Common myeloid progenitor, CD34-positive (primary cell): ENCODE measurements around the gene KLK5.
"Not testable (repeated sequence)": the region's sequence is repeated elsewhere in the genome, so short reads cannot be mapped to it uniquely, and the experiment has no call there.

ENCODE experiments used
- CTCF ChIA-PET: fragments of 350-600 bp; sonication (Branson Sonifier 250); formaldehyde crosslinking; loops from one replicate; lab custom pipeline; 2021; ENCODE audit warnings: antibody characterized with exemption; lab: Charles Lee
- POLR2A ChIA-PET: fragments of 350-600 bp; sonication (Branson Sonifier 250); formaldehyde crosslinking; loops from one replicate; lab custom pipeline; 2021; ENCODE audit warnings: antibody characterized with exemption; lab: Charles Lee
- DNase-seq, 3 donors: peaks; one replicate each; pipeline versions ENCODE4 v3.0.0 to v3.0.0-alpha.2; 2013
- H3K27ac ChIP-seq, 2 experiments: 1 replicate in 1 of 2; 2 replicates in 1 of 2; pipeline ENCODE4 v1.7.0; 2013; ENCODE audit warnings: inconsistent platforms in 2 of 2, low read length in 2 of 2, mild to moderate bottlenecking in 2 of 2, low read depth in 1 of 2, moderate library complexity in 1 of 2; ENCODE audit not compliant: severe bottlenecking in 2 of 2, insufficient read depth in 1 of 2, poor library complexity in 1 of 2
- H3K27me3 ChIP-seq, 5 experiments: replicated peaks in 2 of 5; 1 replicate in 3 of 5; 2 replicates in 2 of 5; pipeline versions ENCODE4 v1.6.1 to v1.7.0; 2013; ENCODE audit warnings: low read length in 4 of 5, mild to moderate bottlenecking in 2 of 5, moderate library complexity in 2 of 5, inconsistent platforms in 1 of 5; ENCODE audit not compliant: insufficient read depth in 5 of 5, control insufficient read depth in 4 of 5
- H3K36me3 ChIP-seq, 4 experiments: 1 replicate in 2 of 4; 2 replicates in 2 of 4; pipeline versions ENCODE4 v1.6.1 to v1.7.0; 2013; ENCODE audit warnings: low read length in 3 of 4, control low read depth in 1 of 4, mild to moderate bottlenecking in 1 of 4; ENCODE audit not compliant: control insufficient read depth in 4 of 4, insufficient read depth in 4 of 4
- H3K4me1 ChIP-seq, 4 experiments: 1 replicate in 3 of 4; 2 replicates in 1 of 4; pipeline versions ENCODE4 v1.6.1 to v1.7.1; 2013; ENCODE audit warnings: low read length in 3 of 4, mild to moderate bottlenecking in 3 of 4, control low read depth in 1 of 4, inconsistent platforms in 1 of 4, moderate library complexity in 1 of 4; ENCODE audit not compliant: control insufficient read depth in 4 of 4, insufficient read depth in 4 of 4; ENCODE audit errors: control extremely low read depth in 1 of 4
- H3K4me3 ChIP-seq, 7 experiments: 1 replicate in 4 of 7; 2 replicates in 3 of 7; pipeline versions ENCODE4 v1.5.1 to v1.7.0; 2013; ENCODE audit warnings: mild to moderate bottlenecking in 7 of 7, low read length in 6 of 7, moderate library complexity in 6 of 7, inconsistent platforms in 2 of 7, low read depth in 2 of 7, control low read depth in 1 of 7; ENCODE audit not compliant: insufficient read depth in 4 of 7, control insufficient read depth in 1 of 7; ENCODE audit errors: extremely low read depth in 1 of 7
- H3K9me3 ChIP-seq, 5 experiments: 1 replicate in 4 of 5; 2 replicates in 1 of 5; pipeline versions ENCODE4 v1.6.1 to v1.7.1; 2013; ENCODE audit warnings: low read length in 4 of 5, mild to moderate bottlenecking in 2 of 5, inconsistent platforms in 1 of 5, low read depth in 1 of 5, moderate library complexity in 1 of 5; ENCODE audit not compliant: control insufficient read depth in 4 of 5, insufficient read depth in 2 of 5; ENCODE audit errors: control extremely low read depth in 1 of 5
- WGBS: methylation state at CpG from one replicate; pipeline ENCODE4 v1.1.5; 2013; ENCODE audit not compliant: insufficient coverage; 5-methylcytosine and 5-hydroxymethylcytosine counted together

KLK5 gene

DNA sequence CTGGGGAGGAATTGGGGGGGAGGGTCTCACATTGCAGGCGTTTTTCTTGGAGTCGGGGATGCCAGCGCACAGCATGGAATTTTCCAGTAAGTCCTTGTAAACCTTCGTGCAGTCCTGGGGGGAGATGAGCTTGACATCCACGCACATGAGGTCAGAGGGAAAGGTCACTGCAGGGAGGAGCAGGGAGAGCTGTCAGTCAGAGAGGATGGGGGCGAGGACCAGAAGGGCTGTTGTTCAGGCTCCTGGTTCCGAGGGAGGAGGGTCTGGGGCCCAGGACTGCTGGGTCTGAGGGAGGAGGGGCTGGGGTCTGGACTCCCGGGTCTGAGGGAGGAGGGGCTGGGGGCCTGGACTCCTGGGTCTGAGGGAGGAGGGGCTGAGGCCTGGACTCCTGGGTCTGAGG, 26.9 kb upstream of the KLK5 start:
- WGBS: 63% methylated on average over 8 of the region's 8 CpGs
- H3K4me1 ChIP-seq: no peaks in the 10 kb centered on the region
- H3K4me3 ChIP-seq: no peak overlapping the region
- DNase-seq: no peak
- POLR2A ChIA-PET: no interaction called here
- H3K9me3 ChIP-seq: no peaks in the 10 kb centered on the region
- no peaks in the 10 kb centered on the region for H3K36me3 ChIP-seq
- CTCF ChIA-PET: no interaction called here
- peaks cover 0 to 76% (median 8%) of the 10 kb centered on the region in 5 experiments for H3K27me3 ChIP-seq
- no peak overlapping the region for H3K27ac ChIP-seq

DNA sequence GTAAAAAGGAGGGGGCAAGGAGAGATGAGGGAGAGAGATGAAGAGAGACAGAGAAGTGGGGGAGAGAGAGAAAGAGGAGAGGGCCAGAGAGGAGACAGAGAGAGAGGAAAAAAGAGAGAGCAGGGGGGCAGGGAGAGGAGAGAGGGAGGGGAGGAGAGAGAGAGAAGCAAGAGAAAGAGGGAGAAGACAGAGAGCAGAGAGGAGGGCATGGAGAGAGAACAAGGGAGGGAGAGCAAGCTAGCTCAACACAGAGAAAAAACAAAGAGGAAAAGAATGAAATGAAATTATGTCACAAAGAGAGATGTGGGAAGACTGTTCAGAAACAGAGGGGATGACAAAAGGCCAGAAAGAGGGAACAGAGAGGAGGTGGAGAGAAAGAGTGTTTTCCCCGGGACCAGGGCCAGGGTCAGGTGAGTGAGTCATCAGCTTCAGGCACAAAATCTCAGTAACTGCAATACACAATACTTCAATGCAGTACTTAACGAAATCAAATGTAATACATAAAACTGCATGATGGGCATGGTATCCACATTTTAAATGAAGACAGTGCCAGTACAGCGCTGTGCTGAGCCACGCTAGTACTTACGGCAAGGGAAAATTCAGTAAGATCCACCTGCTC, 26.0 kb upstream of the KLK5 start:
- 100% methylated on average over 1 of the region's 5 CpGs for WGBS
- ChIA-PET POLR2A (no interaction called here), CTCF (no interaction called here)
- Histone ChIP-seq H3K9me3 (no peaks in the 10 kb centered on the region), H3K27me3 (peaks cover 0 to 69% (median 7%) of the 10 kb centered on the region in 5 experiments), H3K4me1 (no peaks in the 10 kb centered on the region), H3K27ac (no peak overlapping the region), H3K4me3 (no peak overlapping the region), H3K36me3 (no peaks in the 10 kb centered on the region)
- DNase-seq: no peak

DNA sequence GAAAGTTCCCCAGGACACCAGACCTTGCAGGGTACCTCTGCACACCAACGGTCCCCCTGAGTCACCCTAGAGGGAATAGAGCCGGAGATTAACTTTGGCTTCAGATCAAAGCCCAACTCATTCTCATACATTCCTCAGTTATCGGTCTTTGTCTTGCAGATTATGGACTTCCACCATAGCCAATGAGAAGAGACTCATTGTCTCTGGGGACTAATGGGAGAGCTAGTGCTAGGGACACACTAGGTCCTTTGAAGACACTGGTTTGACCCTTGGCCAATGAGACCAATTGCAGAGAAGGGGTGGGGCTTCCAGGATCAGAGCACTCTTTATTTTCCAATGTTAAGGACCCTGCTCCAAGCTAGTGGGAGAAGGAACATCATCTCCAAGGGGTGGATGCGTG, 24.8 kb upstream of the KLK5 start:
- POLR2A ChIA-PET: no interaction called here
- no peak for DNase-seq
- H3K9me3 ChIP-seq: no peaks in the 10 kb centered on the region
- no peaks in the 10 kb centered on the region for H3K36me3 ChIP-seq
- no peak overlapping the region for H3K27ac ChIP-seq
- WGBS: 67% methylated on average over 4 of the region's 4 CpGs
- no peak overlapping the region for H3K4me3 ChIP-seq
- H3K27me3 ChIP-seq: peaks cover 0 to 66% (median 7%) of the 10 kb centered on the region in 5 experiments
- H3K4me1 ChIP-seq: no peaks in the 10 kb centered on the region
- CTCF ChIA-PET: interaction anchor here (0.7 kb wide), 1 partner anchor 520 kb away, joined by 3 read pairs; no protein-coding TSS in a partner anchor

DNA sequence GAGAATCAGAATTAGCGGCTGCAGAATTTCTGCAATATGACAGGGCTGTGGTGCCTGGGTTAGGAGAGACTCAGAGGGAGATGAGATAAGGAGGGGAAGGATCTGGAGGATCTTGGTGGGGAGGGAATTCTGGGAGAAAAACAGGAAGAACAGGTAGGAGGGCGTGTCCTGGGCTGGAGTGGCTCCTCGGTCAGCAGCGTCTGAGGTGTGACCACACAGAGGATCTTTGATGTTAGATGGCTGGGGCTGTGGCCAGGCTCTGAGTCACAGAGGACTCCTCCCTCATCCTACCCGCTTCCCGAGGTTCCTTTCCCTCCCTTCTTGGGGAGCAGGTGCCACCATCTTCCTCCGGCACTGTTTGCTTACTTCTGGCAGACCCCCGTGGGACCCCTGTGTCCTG, 22.9 kb upstream of the KLK5 start:
- H3K9me3 ChIP-seq: no peaks in the 10 kb centered on the region
- no peaks in the 10 kb centered on the region for H3K36me3 ChIP-seq
- CTCF ChIA-PET: no interaction called here
- H3K4me1 ChIP-seq: no peaks in the 10 kb centered on the region
- no peak overlapping the region for H3K27ac ChIP-seq
- POLR2A ChIA-PET: no interaction called here
- H3K4me3 ChIP-seq: no peak overlapping the region
- WGBS: 50% methylated on average over 5 of the region's 8 CpGs
- H3K27me3 ChIP-seq: peaks cover 0 to 56% (median 5%) of the 10 kb centered on the region in 5 experiments
- no peak for DNase-seq

DNA sequence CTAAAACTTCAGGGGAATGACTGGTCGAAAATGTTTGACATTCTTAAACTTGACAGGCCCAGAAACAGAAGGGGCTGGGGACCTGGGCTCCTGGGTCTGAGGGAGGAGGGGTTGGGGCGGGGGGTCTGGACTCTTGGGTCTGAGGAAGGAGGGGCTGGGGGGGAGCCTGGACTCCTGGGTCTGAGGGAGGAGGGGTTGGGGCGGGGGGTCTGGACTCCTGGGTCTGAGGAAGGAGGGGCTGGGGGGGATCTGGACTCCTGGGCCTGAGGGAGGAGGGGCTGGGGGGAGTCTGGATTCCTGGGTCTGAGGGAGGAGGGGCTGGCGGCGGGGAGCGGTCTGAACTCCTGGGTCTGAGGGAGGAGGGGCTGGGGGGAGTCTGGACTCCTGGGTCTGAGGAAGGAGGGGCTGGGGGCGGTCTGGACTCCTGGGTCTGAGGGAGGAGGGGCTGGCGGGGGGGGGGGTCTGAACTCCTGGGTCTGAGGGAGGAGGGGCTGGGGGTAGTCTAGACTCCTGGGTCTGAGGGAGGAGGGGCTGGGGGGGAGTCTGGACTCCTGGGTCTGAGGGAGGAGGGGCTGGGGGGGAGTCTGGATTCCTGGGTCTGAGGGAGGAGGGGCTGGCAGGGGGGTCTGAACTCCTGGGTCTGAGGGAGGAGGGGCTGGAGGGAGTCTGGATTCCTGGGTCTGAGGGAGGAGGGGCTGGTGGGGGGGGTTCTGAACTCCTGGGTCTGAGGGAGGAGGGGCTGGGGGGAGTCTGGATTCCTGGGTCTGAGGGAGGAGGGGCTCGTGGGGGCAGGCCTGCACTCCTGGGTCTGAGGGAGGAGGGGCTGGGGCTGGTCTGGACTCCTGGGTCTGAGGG, 22.1 kb upstream of the KLK5 start:
- Histone ChIP-seq H3K36me3 (no peaks in the 10 kb centered on the region), H3K27me3 (peaks cover 0 to 55% (median 5%) of the 10 kb centered on the region in 5 experiments), H3K27ac (no peak overlapping the region), H3K9me3 (no peaks in the 10 kb centered on the region), H3K4me3 (no peak overlapping the region), H3K4me1 (no peaks in the 10 kb centered on the region)
- no CpG with 5 or more reads among the region's 9 CpGs for WGBS
- CTCF ChIA-PET: no interaction called here
- POLR2A ChIA-PET: no interaction called here
- DNase-seq: no peak

DNA sequence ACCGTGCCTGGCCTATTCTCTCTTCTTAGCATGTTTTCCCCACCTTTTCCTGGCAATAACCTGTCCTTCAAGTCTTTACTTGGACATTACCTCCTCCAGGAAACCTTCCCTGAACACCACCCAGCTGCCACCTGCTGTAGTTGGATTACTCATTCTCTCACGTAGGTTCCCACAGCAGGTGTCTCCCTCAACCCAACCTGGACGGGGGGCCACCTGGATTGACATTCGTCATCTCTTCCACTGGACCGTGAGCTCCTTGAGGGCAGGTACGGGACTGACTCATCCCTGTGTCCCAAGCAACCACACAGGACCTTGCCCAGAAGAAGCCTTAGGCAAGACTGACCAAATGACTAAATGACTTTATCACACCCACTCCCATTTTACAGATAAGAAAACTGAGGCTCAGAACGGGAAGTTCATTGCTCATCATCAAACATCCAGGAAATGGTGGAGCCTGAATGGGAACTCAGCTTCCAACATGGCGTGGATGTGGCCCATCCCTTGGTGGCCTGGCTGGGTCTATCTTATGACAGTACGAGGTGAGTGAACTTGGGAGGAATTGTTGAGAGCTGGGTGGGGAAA, 20.0 kb upstream of the KLK5 start:
- DNase-seq: no peak
- ChIA-PET CTCF (no interaction called here), POLR2A (no interaction called here)
- H3K27ac ChIP-seq: no peak overlapping the region
- H3K36me3 ChIP-seq: no peaks in the 10 kb centered on the region
- no peaks in the 10 kb centered on the region for H3K4me1 ChIP-seq
- H3K4me3 ChIP-seq: no peak overlapping the region
- 80% methylated on average over 9 of the region's 9 CpGs for WGBS
- no peaks in the 10 kb centered on the region for H3K9me3 ChIP-seq
- peaks cover 0 to 55% (median 3%) of the 10 kb centered on the region in 5 experiments for H3K27me3 ChIP-seq

DNA sequence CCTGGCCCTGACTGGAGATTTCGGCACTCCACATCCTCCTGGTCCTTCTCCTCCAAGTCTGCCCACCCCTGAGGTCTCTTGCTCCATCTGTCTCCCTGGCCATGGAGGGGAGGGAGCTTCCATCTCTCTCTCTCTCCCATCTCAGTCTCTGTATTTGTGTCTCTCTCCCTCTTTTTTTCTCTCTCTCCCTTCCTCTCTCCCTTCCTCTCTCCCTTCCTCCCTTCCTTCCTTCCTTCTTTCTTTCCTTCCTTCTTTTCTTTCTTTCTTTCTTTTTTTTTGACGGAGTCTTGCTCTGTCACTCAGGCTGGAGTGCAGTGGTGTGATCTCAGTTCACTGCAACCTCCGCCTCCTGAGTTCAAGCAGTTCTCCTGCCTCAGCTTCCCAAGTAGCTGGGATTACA, 17.0 kb upstream of the KLK5 start:
- H3K4me1 ChIP-seq, H3K9me3 ChIP-seq, CTCF ChIA-PET, H3K36me3 ChIP-seq, POLR2A ChIA-PET, DNase-seq, H3K4me3 ChIP-seq, H3K27ac ChIP-seq: not testable (repeated sequence)
- H3K27me3 ChIP-seq: peaks cover 0 to 59% (median 3%) of the 10 kb centered on the region in 5 experiments
- WGBS: 83% methylated on average over 2 of the region's 3 CpGs
